Vagina (tissue), 2 donors: ENCODE results near the gene OR10V1.

ENCODE experiments used
- CTCF ChIP-seq, 3 experiments: fragments of 450-650 bp in 2 of 3; fragments of 200-600 bp in 1 of 3; sonication (generic) in 1 of 3; IDR thresholded peaks; one replicate each; pipeline ENCODE4 v1.5.1; 2017 to 2019; ENCODE audit warnings: antibody characterized with exemption in 3 of 3, mild to moderate bottlenecking in 2 of 3, moderate library complexity in 2 of 3
- POLR2A ChIP-seq, 2 donors: fragments of 450-650 bp; IDR thresholded peaks; one replicate each; pipeline ENCODE4 v1.6.1; 2017; ENCODE audit warnings: antibody characterized with exemption in 2 of 2, mild to moderate bottlenecking in 2 of 2, moderate library complexity in 2 of 2
- POLR2AphosphoS5 ChIP-seq, 2 donors: sonication (generic); formaldehyde crosslinking; IDR thresholded peaks; one replicate each; pipeline ENCODE4 v1.9.0; 2017; ENCODE audit warnings: antibody characterized with exemption in 2 of 2, mild to moderate bottlenecking in 2 of 2, low read depth in 1 of 2; ENCODE audit not compliant: insufficient read depth in 1 of 2

DNA sequence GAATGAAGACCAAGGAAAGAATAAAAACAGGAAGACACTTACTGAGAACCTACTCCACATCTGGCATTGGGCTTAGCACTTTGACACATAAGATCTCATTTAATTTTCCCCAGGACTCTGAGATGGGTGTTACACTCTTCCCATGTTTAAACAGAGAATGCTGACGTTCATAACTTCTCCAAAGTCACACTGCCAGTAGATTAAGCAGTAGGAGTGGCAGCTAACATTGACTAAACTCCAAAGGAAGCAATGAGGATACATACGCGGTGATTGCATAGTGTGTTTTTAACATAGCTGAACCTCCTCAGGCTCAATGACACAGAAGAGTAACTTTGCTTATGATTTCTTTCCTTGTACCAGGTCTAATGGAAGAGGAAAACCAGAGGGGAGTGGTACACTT lies 14.5 kb upstream of the OR10V1 start:
- TF ChIP-seq CTCF (IDR thresholded peaks at IDR 0.05) (no peak), POLR2A (IDR thresholded peaks at IDR 0.05) (no peak), POLR2AphosphoS5 (IDR thresholded peaks at IDR 0.05; ENCODE audit: insufficient read depth in 1 of 2, low read depth in 1 of 2) (no peak)
